Prostate gland (tissue), 2 donors: Measurements from ENCODE around the gene MOK. TPM values are rescaled to one million over a fixed set of nuclear protein-coding genes. Genes with fewer than 3 reads are reported as not detected.

Source experiments
- DNase-seq: peaks from one replicate; pipeline ENCODE4 v3.0.0-alpha.2; 2019; ENCODE audit warnings: low spot score
- H3K27ac ChIP-seq, 2 donors: fragments of 200-600 bp; sonication (generic); 2 replicates each; pipeline ENCODE4 v1.5.1; 2017 to 2019
- H3K27me3 ChIP-seq: fragments of 200-600 bp; sonication (generic); replicated peaks from 2 replicates; pipeline ENCODE4 v1.5.1; 2019; ENCODE audit not compliant: insufficient read depth
- H3K36me3 ChIP-seq, 2 donors: fragments of 200-600 bp; sonication (generic); 1 replicate in 1 of 2; 2 replicates in 1 of 2; pipeline versions ENCODE4 v1.5.1 to v1.8.1; 2017 to 2019
- H3K4me1 ChIP-seq: fragments of 200-600 bp; sonication (generic); replicated peaks from 2 replicates; pipeline ENCODE4 v1.5.1; 2019
- H3K4me3 ChIP-seq, 2 donors: fragments of 200-600 bp; sonication (generic); 2 replicates each; pipeline ENCODE4 v1.5.1; 2017 to 2019
- H3K9me3 ChIP-seq: fragments of 200-600 bp; sonication (generic); 2 replicates; pipeline ENCODE4 v1.5.1; 2017
- POLR2A ChIP-seq: fragments of 450-650 bp; IDR thresholded peaks from one replicate; pipeline ENCODE4 v1.6.1; 2016; ENCODE audit warnings: antibody characterized with exemption, mild to moderate bottlenecking
- POLR2AphosphoS5 ChIP-seq: sonication (generic); formaldehyde crosslinking; IDR thresholded peaks from one replicate; pipeline ENCODE4 v1.6.1; 2017; ENCODE audit warnings: antibody characterized with exemption
- WGBS: methylation state at CpG from one replicate; pipeline ENCODE4 v1.1.5; 2018; 5-methylcytosine and 5-hydroxymethylcytosine counted together
- intact Hi-C: fragments of 100-400 bp; cut with DNase I; formaldehyde crosslinking; loops from one replicate; pipeline ENCODE4 v1.14.2; 2022
- total RNA-seq, 2 donors: library from RNA; depleted of rRNA; stranded (reverse); fragments of >200 nt; gene quantifications; one replicate each; pipeline ENCODE4 v1.1.0, GENCODE V29; 2016
- TF ChIP-seq, protein P1 (sequence below), 4 experiments: fragments of 200-600 bp in 2 of 4; fragments of 450-650 bp in 2 of 4; sonication (generic) in 2 of 4; IDR thresholded peaks; 1 replicate in 3 of 4; 2 replicates in 1 of 4; pipeline ENCODE4 v1.5.1; 2016 to 2019; ENCODE audit warnings: antibody characterized with exemption in 4 of 4, mild to moderate bottlenecking in 2 of 4, moderate library complexity in 2 of 4

MOK gene
- total RNA-seq, 2 donors from 2014 or later = 17.8 to 95.5 TPM

GRCh38 chr14:102196039-102196901 lies 108.7 kb downstream of the MOK start:
- Histone ChIP-seq H3K9me3 (no peaks in the 10 kb centered on the region), H3K4me3 (no peak overlapping the region), H3K27me3 (no peaks in the 10 kb centered on the region), H3K4me1 (no peaks in the 10 kb centered on the region), H3K27ac (no peak overlapping the region), H3K36me3 (no peaks in the 10 kb centered on the region)
- TF ChIP-seq, protein P1, sequence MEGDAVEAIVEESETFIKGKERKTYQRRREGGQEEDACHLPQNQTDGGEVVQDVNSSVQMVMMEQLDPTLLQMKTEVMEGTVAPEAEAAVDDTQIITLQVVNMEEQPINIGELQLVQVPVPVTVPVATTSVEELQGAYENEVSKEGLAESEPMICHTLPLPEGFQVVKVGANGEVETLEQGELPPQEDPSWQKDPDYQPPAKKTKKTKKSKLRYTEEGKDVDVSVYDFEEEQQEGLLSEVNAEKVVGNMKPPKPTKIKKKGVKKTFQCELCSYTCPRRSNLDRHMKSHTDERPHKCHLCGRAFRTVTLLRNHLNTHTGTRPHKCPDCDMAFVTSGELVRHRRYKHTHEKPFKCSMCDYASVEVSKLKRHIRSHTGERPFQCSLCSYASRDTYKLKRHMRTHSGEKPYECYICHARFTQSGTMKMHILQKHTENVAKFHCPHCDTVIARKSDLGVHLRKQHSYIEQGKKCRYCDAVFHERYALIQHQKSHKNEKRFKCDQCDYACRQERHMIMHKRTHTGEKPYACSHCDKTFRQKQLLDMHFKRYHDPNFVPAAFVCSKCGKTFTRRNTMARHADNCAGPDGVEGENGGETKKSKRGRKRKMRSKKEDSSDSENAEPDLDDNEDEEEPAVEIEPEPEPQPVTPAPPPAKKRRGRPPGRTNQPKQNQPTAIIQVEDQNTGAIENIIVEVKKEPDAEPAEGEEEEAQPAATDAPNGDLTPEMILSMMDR (IDR thresholded peaks at IDR 0.05) = no peak
- TF ChIP-seq POLR2AphosphoS5 (no peak), POLR2A (no peak)
- no peak for DNase-seq
- WGBS = 49% methylated on average over 6 of the region's 6 CpGs
- intact Hi-C loops = no loop called here

GRCh38 chr14:102195446-102195845 lies 109.5 kb downstream of the MOK start:
- TF ChIP-seq POLR2A (no peak), POLR2AphosphoS5 (no peak)
- TF ChIP-seq, protein P1 (IDR thresholded peaks at IDR 0.05) = no peak
- no peak overlapping the region for H3K4me3 ChIP-seq
- no peaks in the 10 kb centered on the region for H3K9me3 ChIP-seq
- 42% methylated on average over 1 of the region's 1 CpG for WGBS
- intact Hi-C loops = no loop called here
- no peaks in the 10 kb centered on the region for H3K27me3 ChIP-seq
- no peak overlapping the region for H3K27ac ChIP-seq
- no peaks in the 10 kb centered on the region for H3K4me1 ChIP-seq
- no peaks in the 10 kb centered on the region for H3K36me3 ChIP-seq
- no peak for DNase-seq

DNA sequence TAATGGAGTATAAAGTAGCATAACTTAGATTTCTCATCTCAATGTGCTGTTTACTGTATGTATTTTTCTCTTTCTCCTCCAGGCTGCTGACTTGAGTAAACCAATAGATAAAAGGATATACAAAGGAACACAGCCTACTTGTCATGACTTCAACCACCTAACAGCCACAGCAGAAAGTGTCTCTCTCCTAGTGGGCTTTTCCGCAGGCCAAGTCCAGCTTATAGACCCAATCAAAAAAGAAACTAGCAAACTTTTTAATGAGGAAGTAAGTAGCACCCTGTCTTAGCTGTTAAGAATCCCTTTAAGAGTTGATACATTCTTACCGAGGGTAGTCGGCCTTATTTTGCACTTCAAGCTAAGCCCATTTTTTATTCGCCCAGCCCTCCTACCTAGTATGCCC lies 110.1 kb downstream of the MOK start:
- intact Hi-C loops = no loop called here
- H3K4me1 ChIP-seq = no peaks in the 10 kb centered on the region
- WGBS = 72% methylated on average over 4 of the region's 4 CpGs
- TF ChIP-seq, protein P1 (IDR thresholded peaks at IDR 0.05) = no peak
- TF ChIP-seq POLR2A (no peak), POLR2AphosphoS5 (no peak)
- H3K9me3 ChIP-seq = no peaks in the 10 kb centered on the region
- H3K27ac ChIP-seq = no peak overlapping the region
- no peak overlapping the region for H3K4me3 ChIP-seq
- no peaks in the 10 kb centered on the region for H3K27me3 ChIP-seq
- no peaks in the 10 kb centered on the region for H3K36me3 ChIP-seq
- no peak for DNase-seq

GRCh38 chr14:102192840-102193502 lies 112.0 kb downstream of the MOK start:
- no peaks in the 10 kb centered on the region for H3K27me3 ChIP-seq
- no peaks in the 10 kb centered on the region for H3K4me1 ChIP-seq
- WGBS = 86% methylated on average over 13 of the region's 13 CpGs
- no peaks in the 10 kb centered on the region for H3K36me3 ChIP-seq
- no peaks in the 10 kb centered on the region for H3K9me3 ChIP-seq
- no peak overlapping the region for H3K27ac ChIP-seq
- intact Hi-C loops = no loop called here
- no peak overlapping the region for H3K4me3 ChIP-seq
- TF ChIP-seq POLR2AphosphoS5 (no peak), POLR2A (no peak)
- TF ChIP-seq, protein P1 (IDR thresholded peaks at IDR 0.05) = no peak
- no peak for DNase-seq
